Urothelium cell line (cell line): ENCODE measurements around the gene XIRP2.

ENCODE experiments used
- DNase-seq: peaks from one replicate; pipeline ENCODE4 v3.0.0; 2011; ENCODE audit warnings: low spot score, mixed read lengths
- FAIRE-seq: peaks from 2 replicates; lab custom pipeline; 2011; peaks lifted over from hg19 to GRCh38; lab: Jason Lieb, UNC

Gene XIRP2

DNA sequence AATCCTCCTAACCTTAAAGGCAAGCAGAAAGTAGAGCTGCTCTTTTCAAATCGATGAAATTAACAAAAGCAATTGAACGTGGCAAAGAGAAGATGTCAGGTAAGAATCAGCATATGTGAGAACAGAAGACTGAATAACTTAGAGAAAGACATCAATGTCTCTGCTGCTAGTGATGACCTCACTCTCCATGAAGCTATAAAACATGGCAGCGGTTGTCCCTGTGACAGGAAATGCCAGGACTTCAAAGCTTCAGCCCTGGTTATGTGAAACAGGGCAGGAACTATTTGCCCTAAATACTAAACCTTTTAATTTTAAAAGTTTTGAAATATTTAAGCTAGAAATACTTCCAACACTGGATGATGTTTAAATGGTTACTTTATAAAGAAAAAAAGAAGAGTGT, 383.7 kb downstream of the XIRP2 start:
- FAIRE-seq: no peak

GRCh38 chr2:167275046-167275445, 386.8 kb downstream of the XIRP2 start:
- FAIRE-seq (no peak), DNase-seq (no peak)

More for the DNA sequence above, 383.7 kb downstream of the XIRP2 start:
- peak; percentile 43 for DNase-seq

DNA sequence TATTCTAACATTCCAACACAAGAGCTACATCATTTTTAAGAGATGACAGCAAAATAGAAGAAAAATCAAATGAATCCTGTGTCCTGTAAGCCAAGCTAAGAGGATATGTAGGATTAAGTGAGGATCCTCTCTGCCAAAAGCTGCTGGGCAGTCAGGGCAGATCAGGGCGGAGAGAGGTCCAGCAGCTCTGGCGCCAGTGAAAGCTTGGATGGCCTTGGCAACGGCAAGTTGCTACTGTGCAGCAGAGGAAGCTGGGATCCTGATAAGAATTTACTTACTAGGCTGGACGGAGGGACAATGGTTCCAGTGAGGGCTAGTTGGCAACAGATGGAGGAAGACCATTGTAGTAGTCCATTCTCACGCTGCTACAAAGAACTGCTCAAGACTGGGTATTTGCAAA, 391.5 kb downstream of the XIRP2 start:
- DNase-seq (no peak), FAIRE-seq (no peak)

DNA sequence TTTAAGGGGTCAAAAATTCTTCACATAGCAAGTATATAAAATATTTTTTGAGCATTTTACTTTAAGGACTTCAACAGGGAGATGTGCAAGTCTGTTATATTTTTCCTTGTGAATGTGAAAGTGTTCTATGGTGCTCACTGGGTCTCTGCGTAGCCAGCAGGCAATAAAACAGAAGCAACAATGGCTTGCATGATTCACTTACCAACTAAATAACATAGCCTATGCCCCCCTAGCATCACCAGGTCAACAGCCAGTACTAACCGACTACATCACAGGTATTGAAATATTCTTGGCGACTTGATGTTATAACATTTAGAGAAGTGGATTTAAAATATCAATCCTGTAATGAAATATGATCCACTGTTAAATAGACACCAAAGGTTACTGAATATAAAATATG, 398.9 kb downstream of the XIRP2 start:
- FAIRE-seq: no peak
- no peak for DNase-seq

DNA sequence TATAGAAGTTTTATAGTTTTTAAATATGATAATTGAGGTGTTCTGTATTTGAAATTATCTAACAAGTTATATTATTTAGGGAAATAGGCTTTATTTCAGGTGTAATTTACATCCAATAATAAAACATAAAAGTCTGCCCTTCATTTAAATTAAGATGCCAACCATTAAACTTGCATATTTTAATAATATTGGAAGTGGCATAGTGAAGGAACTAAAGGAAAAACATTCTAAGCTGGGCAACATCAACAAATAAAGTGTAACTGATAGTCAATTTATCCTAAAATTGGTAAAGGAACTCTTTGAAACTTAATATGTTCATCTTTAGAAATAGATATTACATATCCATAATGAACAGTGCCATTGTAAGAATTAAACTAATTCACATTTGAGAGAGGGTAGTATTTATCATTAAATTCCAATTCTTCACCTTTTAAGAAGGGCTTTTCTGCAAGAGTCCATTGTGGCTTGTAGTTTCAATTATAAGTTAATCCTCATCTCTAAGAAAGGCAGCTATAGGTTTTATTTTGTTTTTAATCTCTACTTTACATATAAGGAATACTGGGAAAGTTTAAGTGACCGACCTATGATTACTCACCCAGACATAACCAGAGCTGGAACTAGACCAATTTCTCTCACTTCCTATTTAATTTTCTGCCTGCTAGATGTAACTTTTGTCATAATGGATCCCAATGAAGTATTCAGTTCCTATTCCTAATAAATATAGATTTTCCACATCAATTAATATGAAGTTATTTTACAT, 401.6 kb downstream of the XIRP2 start:
- no peak for DNase-seq
- FAIRE-seq: no peak

- DNase-seq: peak; percentile 94
- FAIRE-seq: peak; percentile 87
Measured at GRCh38 chr2:167292430-167293171, 404.3 kb downstream of the XIRP2 start, which contains the start of gene B3GALT1. B3GALT1 (plus strand) TSS chr2:167293001.

- FAIRE-seq: no peak
- DNase-seq: peak; percentile 25
Measured at GRCh38 chr2:167293172-167293781, 405.0 kb downstream of the XIRP2 start.

DNA sequence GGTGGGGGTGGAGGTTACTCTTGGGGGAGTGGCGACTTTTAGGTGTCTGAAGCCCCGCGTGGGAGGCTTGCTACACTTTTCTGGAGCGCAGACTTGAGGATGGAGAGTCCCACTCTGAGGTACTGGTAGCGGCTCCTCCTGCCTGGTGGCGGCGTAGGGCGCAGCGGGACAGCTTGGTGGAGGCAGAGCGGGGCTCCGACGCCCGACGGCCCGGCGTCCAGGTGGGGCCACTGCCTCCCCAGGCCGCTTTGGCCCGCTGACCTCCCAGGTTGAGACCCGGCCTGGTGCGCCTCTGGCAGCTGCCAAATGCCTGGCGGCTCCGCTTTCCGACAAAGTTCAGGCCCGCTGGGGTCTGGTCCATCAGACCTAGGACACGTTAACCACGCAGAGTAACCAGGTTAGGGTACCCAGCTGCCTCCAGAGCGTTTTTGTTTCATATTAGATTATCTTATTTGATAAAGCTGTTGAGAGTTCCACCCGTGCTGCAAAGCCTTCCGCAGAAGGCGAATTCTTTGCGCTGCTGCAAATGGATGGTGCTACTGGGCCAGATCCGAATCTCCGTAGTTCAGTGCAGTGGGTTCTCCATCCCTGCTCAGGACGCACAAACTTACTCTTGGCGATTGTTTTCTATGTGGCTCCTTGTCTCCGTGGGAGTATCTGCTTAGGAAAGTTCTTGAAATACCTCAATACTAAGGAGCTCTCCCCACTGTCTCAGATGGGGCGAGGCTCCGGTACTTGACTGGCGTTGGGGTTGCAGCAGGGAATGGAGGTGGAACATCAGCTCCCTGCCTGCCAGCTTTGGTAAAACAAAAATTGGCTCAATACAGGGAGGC, 405.9 kb downstream of the XIRP2 start:
- DNase-seq (peak; percentile 10), FAIRE-seq (no peak)

DNA sequence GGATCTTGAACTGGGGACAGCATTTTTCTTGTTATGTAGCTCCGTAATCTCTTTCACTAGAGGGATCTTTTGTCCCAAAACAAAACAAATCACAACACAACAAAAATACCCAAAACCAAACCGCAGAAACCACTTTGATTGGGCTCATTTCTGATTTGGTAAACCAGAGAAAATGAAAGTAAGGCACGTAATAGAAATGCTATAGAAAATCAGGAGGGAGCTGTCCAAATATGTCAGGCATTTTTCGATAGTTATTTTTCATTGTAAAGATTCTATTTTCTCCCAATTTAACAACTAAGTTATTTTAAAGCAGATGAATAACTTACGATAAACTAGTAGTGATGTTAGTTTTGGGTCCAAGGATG, 406.5 kb downstream of the XIRP2 start:
- peak; percentile 5 for DNase-seq
- FAIRE-seq: no peak

DNA sequence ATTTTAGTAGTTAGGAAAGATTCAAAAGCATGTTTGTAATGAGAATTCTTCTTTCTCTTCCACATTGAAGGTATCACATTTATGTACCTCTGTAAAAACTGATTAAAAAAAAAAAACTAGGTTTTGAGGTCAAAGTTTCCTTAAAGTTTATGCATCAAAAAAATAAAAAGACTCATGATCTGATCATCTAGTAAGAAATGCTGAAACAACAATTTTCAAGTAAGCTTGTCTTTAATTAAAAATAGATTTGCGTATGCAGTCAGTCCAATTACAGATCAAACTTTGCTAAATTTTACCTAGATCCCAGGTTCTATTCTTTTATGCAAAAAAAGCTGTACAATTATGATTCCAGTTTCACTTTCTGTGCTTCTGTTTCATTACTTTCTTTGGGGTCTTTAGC, 409.0 kb downstream of the XIRP2 start:
- FAIRE-seq (no peak), DNase-seq (no peak)

- DNase-seq (no peak), FAIRE-seq (no peak)
Measured at GRCh38 chr2:167298017-167298416, 409.7 kb downstream of the XIRP2 start.
